NCI-H2107 treated with DMSO at 0.1 percent for 48 hours (cell line): ENCODE results near the gene MAST2.
"Not testable (repeated sequence)": the region's sequence is repeated elsewhere in the genome, so short reads cannot be mapped to it uniquely, and the experiment has no call there.

ENCODE experiments used
- DNase-seq: peaks from one replicate; lab custom pipeline; 2025; ENCODE audit not compliant: unreplicated experiment; lab: John Stamatoyannopoulos, UW

Gene MAST2

DNA sequence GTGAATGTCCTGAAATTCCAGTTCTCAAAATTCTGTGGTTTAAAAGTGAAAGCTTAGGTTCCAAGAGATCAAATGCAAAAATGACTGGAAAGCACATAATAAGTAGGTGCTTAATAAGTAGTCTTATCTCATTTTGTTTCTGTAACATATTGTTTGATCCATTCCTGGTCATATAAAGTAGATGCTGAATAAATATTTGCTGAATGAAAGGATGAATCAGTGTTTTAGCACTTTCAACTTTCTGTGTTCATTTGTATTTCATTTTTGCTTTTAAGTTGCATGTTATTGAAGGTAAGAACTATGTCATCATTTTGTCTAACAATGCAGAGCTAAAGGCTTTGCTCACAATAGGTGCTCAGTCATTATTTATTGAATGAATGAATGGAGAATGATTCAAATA lies 6.3 kb downstream of the MAST2 start:
- no peak for DNase-seq

- DNase-seq, result no peak
Observed at GRCh38 chr1:45814776-45815175, 11.4 kb downstream of the MAST2 start.

GRCh38 chr1:45815667-45816458 lies 12.5 kb downstream of the MAST2 start:
- no peak for DNase-seq

DNA sequence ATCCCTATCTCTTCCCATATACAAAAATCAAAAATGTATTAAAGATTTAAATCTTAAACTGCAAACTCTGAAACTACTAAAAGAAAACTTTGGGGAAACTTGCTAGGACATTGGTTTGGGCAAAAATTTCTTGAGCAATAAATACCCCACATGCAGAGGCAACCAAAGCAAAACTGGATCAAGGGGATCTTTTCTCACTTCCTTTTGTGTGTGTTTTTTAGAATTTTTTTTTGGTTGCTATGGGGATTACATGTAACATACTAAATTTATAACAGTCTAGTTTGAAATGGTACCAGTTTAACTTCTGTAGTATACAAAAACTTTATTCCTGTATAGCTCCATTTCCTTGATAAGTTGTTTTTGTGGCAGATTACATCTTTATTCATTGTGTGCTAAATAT lies 16.8 kb downstream of the MAST2 start:
- DNase-seq, result no peak

GRCh38 chr1:45820788-45821187 lies 17.4 kb downstream of the MAST2 start:
- DNase-seq, result no peak

GRCh38 chr1:45822644-45823043 lies 19.2 kb downstream of the MAST2 start:
- no peak for DNase-seq

DNA sequence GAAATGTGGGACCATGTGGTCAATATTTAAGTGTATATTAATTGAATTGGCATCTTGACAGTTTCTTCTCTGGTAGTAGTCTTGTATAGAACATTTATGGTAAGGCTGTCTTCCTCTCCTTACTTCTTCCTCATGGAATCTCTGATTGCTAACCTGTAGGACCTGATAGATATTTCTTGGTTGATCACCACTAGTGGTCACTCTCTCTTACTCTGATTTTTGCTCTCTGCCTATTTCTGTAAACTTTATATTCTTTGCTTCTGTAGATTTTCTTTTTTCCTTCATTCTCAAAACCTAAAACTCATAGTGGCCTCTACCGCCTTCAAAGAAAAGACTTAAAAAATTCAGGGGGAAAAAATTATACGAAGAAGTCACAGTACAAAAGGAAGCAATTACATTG lies 21.2 kb downstream of the MAST2 start:
- DNase-seq, result no peak

DNA sequence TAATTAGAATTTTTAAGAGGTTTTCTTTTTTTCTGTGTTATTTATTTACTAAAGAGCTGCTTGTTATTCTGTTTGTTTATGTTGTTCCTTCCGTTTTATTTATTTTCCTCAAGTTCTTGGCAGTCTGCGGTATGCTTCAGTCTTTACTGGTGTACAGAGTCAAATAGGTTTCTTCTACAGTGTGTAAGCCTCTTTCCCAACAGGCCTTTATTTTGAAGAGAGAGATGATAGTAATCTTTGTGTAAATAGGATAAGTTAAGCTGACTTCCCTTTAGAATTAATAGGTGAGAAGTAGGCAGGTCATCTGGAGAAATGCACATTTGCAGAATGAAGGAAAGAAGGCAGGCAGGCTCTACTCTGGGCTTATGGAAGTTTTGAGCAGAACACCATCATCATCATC lies 23.8 kb downstream of the MAST2 start:
- DNase-seq, result no peak

- no peak for DNase-seq
Observed at GRCh38 chr1:45828841-45829240, 25.4 kb downstream of the MAST2 start.

GRCh38 chr1:45833361-45833760 lies 29.9 kb downstream of the MAST2 start:
- DNase-seq, result no peak

GRCh38 chr1:45834689-45835088 lies 31.3 kb downstream of the MAST2 start:
- no peak for DNase-seq

- DNase-seq, result no peak
Observed at GRCh38 chr1:45836451-45836850, 33.0 kb downstream of the MAST2 start.

GRCh38 chr1:45836861-45837260 lies 33.4 kb downstream of the MAST2 start:
- DNase-seq, result not testable (repeated sequence)

GRCh38 chr1:45838322-45838721 lies 34.9 kb downstream of the MAST2 start:
- not testable (repeated sequence) for DNase-seq

DNA sequence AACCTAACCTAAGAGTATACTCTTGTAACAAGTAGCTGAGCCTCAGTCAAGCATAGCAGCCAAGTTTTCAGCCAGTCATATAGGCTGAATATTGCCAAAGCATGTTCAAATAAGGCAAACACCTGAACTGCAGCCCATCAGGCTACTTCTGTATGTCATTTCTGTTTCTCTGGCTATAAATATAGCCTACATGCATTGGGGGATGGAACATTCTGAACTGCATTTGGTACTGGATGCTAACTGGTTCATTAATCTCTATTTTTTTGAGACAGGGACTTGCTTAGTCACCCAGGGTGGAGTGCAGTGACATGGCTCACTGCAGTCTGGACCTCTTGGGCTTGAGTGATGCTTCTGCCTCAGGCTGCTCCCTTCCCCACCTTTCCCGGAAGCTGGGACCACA lies 37.3 kb downstream of the MAST2 start:
- no peak for DNase-seq

GRCh38 chr1:45842786-45843185 lies 39.4 kb downstream of the MAST2 start:
- DNase-seq, result no peak

- DNase-seq, result no peak
Observed at GRCh38 chr1:45843474-45843905, 40.1 kb downstream of the MAST2 start.

DNA sequence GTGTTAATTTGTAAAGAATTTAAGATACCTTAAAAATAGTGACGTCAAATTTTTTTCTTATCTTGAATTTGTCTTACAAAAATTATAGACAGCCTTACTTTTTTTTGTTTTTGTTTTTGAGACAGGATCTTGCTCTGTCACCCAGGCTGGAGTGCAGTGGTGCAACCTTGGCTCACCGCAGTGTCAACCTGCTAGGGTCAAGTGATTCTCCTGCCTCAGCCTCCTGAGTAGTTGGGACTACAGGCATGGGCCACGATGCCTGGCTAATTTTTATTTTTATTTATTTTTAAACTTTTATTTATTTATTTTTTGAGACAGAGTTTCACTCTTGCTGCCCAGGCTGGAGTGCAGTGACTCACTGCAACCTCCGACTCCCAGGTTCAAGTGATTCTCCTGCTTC lies 40.6 kb downstream of the MAST2 start:
- not testable (repeated sequence) for DNase-seq

- DNase-seq, result no peak
Observed at GRCh38 chr1:45846931-45847330, 43.5 kb downstream of the MAST2 start.

GRCh38 chr1:45848097-45848496 lies 44.7 kb downstream of the MAST2 start:
- DNase-seq, result no peak

- no peak for DNase-seq
Observed at GRCh38 chr1:45848714-45849113, 45.3 kb downstream of the MAST2 start.

- no peak for DNase-seq
Observed at GRCh38 chr1:45850017-45850416, 46.6 kb downstream of the MAST2 start.

- no peak for DNase-seq
Observed at GRCh38 chr1:45854724-45855123, 51.3 kb downstream of the MAST2 start.
